Mesothelial cell of epicardium (in vitro differentiated cells): ENCODE measurements around the gene KRTAP29-1. TPM values are rescaled to one million over a fixed set of nuclear protein-coding genes. Genes with fewer than 3 reads are reported as not detected.

Experiments
- DNase-seq, 2 experiments: peaks; one replicate each; pipeline ENCODE4 v3.0.0; 2021; ENCODE audit warnings: low spot score in 2 of 2; ENCODE audit not compliant: unreplicated experiment in 2 of 2
- H3K27ac Mint-ChIP-seq: 2 replicates; pipeline ENCODE4 v1.8.0; 2021; ENCODE audit warnings: mixed read lengths
- H3K27me3 Mint-ChIP-seq: 2 replicates; pipeline ENCODE4 v1.8.0; 2021; ENCODE audit warnings: low read depth, mixed read lengths
- H3K36me3 Mint-ChIP-seq: 2 replicates; pipeline ENCODE4 v1.8.0; 2021; ENCODE audit warnings: mixed read lengths
- H3K4me1 Mint-ChIP-seq: 2 replicates; pipeline ENCODE4 v1.8.0; 2021; ENCODE audit warnings: mixed read lengths
- H3K4me3 Mint-ChIP-seq: 2 replicates; pipeline ENCODE4 v1.8.0; 2021; ENCODE audit warnings: mild to moderate bottlenecking, moderate library complexity, mixed read lengths
- H3K9me3 Mint-ChIP-seq: 2 replicates; pipeline ENCODE4 v1.8.0; 2021; ENCODE audit warnings: mixed read lengths
- CTCF ChIP-seq: fragments of 200-600 bp; sonication (generic); IDR thresholded peaks from one replicate; pipeline ENCODE4 v1.5.0; 2021; ENCODE audit warnings: antibody characterized with exemption; ENCODE audit not compliant: unreplicated experiment
- total RNA-seq: library from RNA; stranded (reverse); gene quantifications from 3 replicates; pipeline ENCODE4 v1.2.1, GENCODE V29; 2021

The KRTAP29-1 gene
- total RNA-seq, 1 donor from 2014 or later, result not detected

GRCh38 chr17:41308251-41308917 is 5.7 kb upstream of the KRTAP29-1 start:
- Mint-ChIP-seq H3K9me3 (no peaks in the 10 kb centered on the region), H3K36me3 (no peaks in the 10 kb centered on the region), H3K27me3 (peaks cover 2% of the 10 kb centered on the region), H3K4me1 (no peaks in the 10 kb centered on the region), H3K27ac (no peak overlapping the region), H3K4me3 (no peak overlapping the region)
- no peak for TF ChIP-seq CTCF
- DNase-seq, result no peak

GRCh38 chr17:41307647-41308046 is 5.0 kb upstream of the KRTAP29-1 start:
- Mint-ChIP-seq H3K27ac (no peak overlapping the region), H3K4me1 (no peaks in the 10 kb centered on the region), H3K27me3 (peaks cover 2% of the 10 kb centered on the region), H3K4me3 (no peak overlapping the region), H3K36me3 (no peaks in the 10 kb centered on the region), H3K9me3 (no peaks in the 10 kb centered on the region)
- no peak for DNase-seq
- TF ChIP-seq CTCF, result no peak

GRCh38 chr17:41304091-41304490 is 1.4 kb upstream of the KRTAP29-1 start:
- H3K27me3 Mint-ChIP-seq, result no peaks in the 10 kb centered on the region
- peaks cover 12% of the 10 kb centered on the region for H3K9me3 Mint-ChIP-seq
- TF ChIP-seq CTCF, result no peak
- peaks cover 6% of the 10 kb centered on the region for H3K36me3 Mint-ChIP-seq
- DNase-seq, result no peak
- no peaks in the 10 kb centered on the region for H3K4me1 Mint-ChIP-seq
- H3K4me3 Mint-ChIP-seq, result no peak overlapping the region
- H3K27ac Mint-ChIP-seq, result no peak overlapping the region

- H3K4me1 Mint-ChIP-seq, result no peaks in the 10 kb centered on the region
- no peak overlapping the region for H3K27ac Mint-ChIP-seq
- H3K27me3 Mint-ChIP-seq, result no peaks in the 10 kb centered on the region
- TF ChIP-seq CTCF, result no peak
- peaks cover 12% of the 10 kb centered on the region for H3K9me3 Mint-ChIP-seq
- no peak overlapping the region for H3K4me3 Mint-ChIP-seq
- no peak for DNase-seq
- H3K36me3 Mint-ChIP-seq, result peaks cover 6% of the 10 kb centered on the region
Measured at GRCh38 chr17:41302981-41303380, 330 bp upstream of the KRTAP29-1 start.

- peaks cover 6% of the 10 kb centered on the region for H3K36me3 Mint-ChIP-seq
- H3K4me3 Mint-ChIP-seq, result no peak overlapping the region
- TF ChIP-seq CTCF, result no peak
- no peak for DNase-seq
- H3K9me3 Mint-ChIP-seq, result peaks cover 12% of the 10 kb centered on the region
- H3K4me1 Mint-ChIP-seq, result peaks cover 4% of the 10 kb centered on the region
- H3K27ac Mint-ChIP-seq, result no peak overlapping the region
- no peaks in the 10 kb centered on the region for H3K27me3 Mint-ChIP-seq
Measured at GRCh38 chr17:41301204-41301790, 1.4 kb downstream of the KRTAP29-1 start.
